K562 (cell line): ENCODE results near the gene TRMT2B. TPM values are rescaled to one million over a fixed set of nuclear protein-coding genes. Genes with fewer than 3 reads are reported as not detected.
A peak's percentile ranks its signal among the peaks of the same experiment; 100 is the strongest.
"Not testable (repeated sequence)": the region's sequence is repeated elsewhere in the genome, so short reads cannot be mapped to it uniquely, and the experiment has no call there.

Experiments
- ATAC-seq: fragments of 200-7000 bp; cut with Tn5 transposase; 3 replicates; pipeline ENCODE4 v1.9.1; 2020; ENCODE audit warnings: moderate library complexity
- BruUV-seq: library from RNA; stranded (reverse); fragments of 400-500 nt; replicated peaks from 2 replicates; lab custom pipeline; 2021; lab: Mats Ljungman, UMichigan
- CTCF ChIA-PET: fragments of 300-600 bp; formaldehyde crosslinking; extraction: SDS; loops from one replicate; lab custom pipeline; 2021; ENCODE audit warnings: low intra/inter-chr PET ratio; lab: Yijun Ruan, JAX
- POLR2A ChIA-PET: fragments of 300-600, 350-650 bp; sonication (Branson Sonifier 250); formaldehyde crosslinking; extraction: SDS; loops from one replicate; lab custom pipeline; 2021; ENCODE audit warnings: antibody characterized with exemption, inconsistent platforms; lab: Yijun Ruan, JAX
- DNase-seq, 4 experiments: peaks; one replicate each; pipeline versions ENCODE4 v3.0.0 to v3.0.0-alpha.2; 2011 to 2018; ENCODE audit warnings: low spot score in 3 of 4, mixed read lengths in 3 of 4; ENCODE audit errors: extremely low read depth in 1 of 4
- FAIRE-seq: peaks from 2 replicates; lab custom pipeline; 2011; peaks lifted over from hg19 to GRCh38; lab: Jason Lieb, UNC
- H2AFZ ChIP-seq: 2 replicates; pipeline ENCODE4 v1.6.0; 2011; ENCODE audit warnings: low read depth, low read length, control low read depth, inconsistent platforms
- H3K27ac ChIP-seq: fragments of 200-600 bp; 3 replicates; pipeline ENCODE4 v1.8.0; 2011; ENCODE audit warnings: low read depth, mild to moderate bottlenecking, control low read depth, inconsistent platforms, low read length, moderate library complexity, mixed read lengths; ENCODE audit errors: extremely low read depth
- H3K27me3 ChIP-seq, 2 experiments: fragments of 300-600 bp in 1 of 2; 2 replicates in 1 of 2; 3 replicates in 1 of 2; pipeline versions ENCODE4 v1.6.0 to v1.8.0; 2011; ENCODE audit warnings: inconsistent platforms in 2 of 2, low read length in 2 of 2, mild to moderate bottlenecking in 1 of 2, mixed read lengths in 1 of 2, moderate library complexity in 1 of 2; ENCODE audit not compliant: control insufficient read depth in 2 of 2, insufficient read depth in 2 of 2
- H3K36me3 ChIP-seq: fragments of 300-600 bp; 3 replicates; pipeline ENCODE4 v1.8.0; 2011; ENCODE audit warnings: mild to moderate bottlenecking, low read length, inconsistent platforms; ENCODE audit not compliant: control insufficient read depth, insufficient read depth
- H3K4me1 ChIP-seq, 2 experiments: fragments of 200-600 bp in 1 of 2; replicated peaks in 1 of 2; 2 replicates in 1 of 2; 3 replicates in 1 of 2; pipeline versions ENCODE4 v1.5.1 to v1.8.0; 2011; ENCODE audit warnings: inconsistent platforms in 2 of 2, low read length in 2 of 2, mild to moderate bottlenecking in 1 of 2, mixed read lengths in 1 of 2, moderate library complexity in 1 of 2; ENCODE audit not compliant: control insufficient read depth in 2 of 2, insufficient read depth in 2 of 2
- H3K4me2 ChIP-seq: 2 replicates; pipeline ENCODE4 v1.6.1; 2011; ENCODE audit warnings: low read length, control low read depth, inconsistent platforms, mixed read lengths; ENCODE audit not compliant: insufficient read depth
- H3K4me3 ChIP-seq: fragments of 200-600 bp; sonication (generic), shearing (Covaris generic); 2 replicates; pipeline ENCODE4 v1.5.1; 2016; ENCODE audit warnings: control low read depth, inconsistent platforms
- H3K79me2 ChIP-seq: fragments of 200-600 bp; 3 replicates; pipeline ENCODE4 v1.8.0; 2011; ENCODE audit warnings: low read length, inconsistent platforms; ENCODE audit not compliant: control insufficient read depth, insufficient read depth
- H3K9ac ChIP-seq, 2 experiments: 2 replicates each; pipeline versions ENCODE4 v1.6.0 to v1.6.1; 2011; ENCODE audit warnings: low read depth in 2 of 2, low read length in 2 of 2, control low read depth in 1 of 2, inconsistent platforms in 1 of 2, mild to moderate bottlenecking in 1 of 2, mixed read lengths in 1 of 2; ENCODE audit not compliant: insufficient read depth in 1 of 2
- H3K9me1 ChIP-seq: one replicate; pipeline ENCODE4 v1.6.0; 2011; ENCODE audit warnings: inconsistent platforms, mild to moderate bottlenecking, low read length, moderate library complexity; ENCODE audit not compliant: control insufficient read depth, insufficient read depth
- H3K9me3 ChIP-seq: replicated peaks from 2 replicates; pipeline ENCODE4 v1.5.1; 2011; ENCODE audit warnings: low read depth, low read length, inconsistent platforms; ENCODE audit not compliant: control insufficient read depth, insufficient read depth
- H4K20me1 ChIP-seq: replicated peaks from 2 replicates; pipeline ENCODE4 v1.6.1; 2011; ENCODE audit warnings: low read length, inconsistent platforms, mixed read lengths; ENCODE audit not compliant: control insufficient read depth, insufficient read depth
- CBX3 ChIP-seq, 2 experiments: IDR thresholded peaks; 1 replicate in 1 of 2; 2 replicates in 1 of 2; pipeline ENCODE4 v1.6.1; 2012; ENCODE audit warnings: inconsistent platforms in 2 of 2, low read length in 2 of 2, borderline replicate concordance in 1 of 2, control low read depth in 1 of 2
- CHD1 ChIP-seq: fragments of 200-600 bp; sonication (generic); IDR thresholded peaks from one replicate; pipeline ENCODE4 v1.6.1; 2012; ENCODE audit warnings: mild to moderate bottlenecking, moderate library complexity, low read length, inconsistent platforms
- NFIC ChIP-seq: fragments of 450-650 bp; IDR thresholded peaks from 2 replicates; pipeline ENCODE4 v1.6.1; 2017; ENCODE audit warnings: mild to moderate bottlenecking, inconsistent platforms
- SMARCC2 ChIP-seq: fragments of 450-650 bp; IDR thresholded peaks from 2 replicates; pipeline ENCODE4 v1.6.1; 2017; ENCODE audit warnings: antibody characterized with exemption, moderate library complexity, mild to moderate bottlenecking, low read depth
- TAF9B ChIP-seq: fragments of 450-650 bp; IDR thresholded peaks from 2 replicates; pipeline ENCODE4 v1.6.1; 2018; ENCODE audit warnings: mild to moderate bottlenecking; ENCODE audit not compliant: partially characterized antibody
- XRCC3 ChIP-seq: fragments of 450-650 bp; IDR thresholded peaks from 2 replicates; pipeline ENCODE4 v1.6.1; 2017; ENCODE audit warnings: mild to moderate bottlenecking, moderate library complexity
- ZNF445 ChIP-seq: fragments of 250-450 bp; sonication (Bioruptor Pico); IDR thresholded peaks from 2 replicates; pipeline ENCODE4 v1.4.0; 2020; ENCODE audit warnings: low read depth, mild to moderate bottlenecking, moderate library complexity
- WGBS: fragments of 100-300 bp; shearing (Covaris generic); methylation state at CpG from one replicate; pipeline ENCODE4 v1.1.6; 2016; ENCODE audit warnings: low coverage, mixed read lengths; ENCODE audit not compliant: insufficient coverage; ENCODE audit errors: missing lambda C conversion rate; 5-methylcytosine and 5-hydroxymethylcytosine counted together
- in situ Hi-C: fragments of 300-500 bp; cut with MboI; formaldehyde crosslinking; loops from 4 replicates; pipeline ENCODE4 v1.15.0; 2018; ENCODE audit warnings: inconsistent platforms, mixed read lengths
- intact Hi-C: fragments of 100-400 bp; cut with micrococcal nuclease; formaldehyde crosslinking; loops from 2 replicates; pipeline ENCODE4 v1.14.2; 2022
- polyA plus RNA-seq, 8 experiments: library from polyadenylated mRNA; depleted of rRNA in 4 of 8; stranded (reverse) in 5 of 8; unstranded in 3 of 8; fragments of >200 nt; fragmentation: Nextera tagmentation in 2 of 8; fragmentation: Illumina TruSeq in 1 of 8; extraction: Ambion mirVana in 2 of 8; extraction: Trizol in 1 of 8; gene quantifications; 2 replicates each; pipeline versions ENCODE4 v1.2.1 to v1.2.3, GENCODE V29; 2011 to 2014; ENCODE audit warnings: inconsistent platforms in 1 of 8, missing spikeins in 1 of 8
- total RNA-seq, 7 experiments: library from RNA; depleted of rRNA in 6 of 7; stranded (reverse); fragments of >200 nt in 6 of 7; fragmentation: Illumina TruSeq in 2 of 7; extraction: Trizol in 2 of 7; gene quantifications; 2 replicates each; pipeline versions ENCODE4 v1.2.1 to v1.2.3, GENCODE V29; 2011 to 2021; ENCODE audit warnings: low replicate concordance in 1 of 7

Gene TRMT2B
- total and polyA plus RNA-seq, 9 of the 15 experiments (the other 6 are each of a cell fraction or from before 2014, with no cell fraction given) = 3.9 to 23.4 (median 18.1) TPM

GRCh38 chrX:100984818-100985217, 67.1 kb downstream of the TRMT2B start:
- FAIRE-seq (no peak), DNase-seq (no peak), ATAC-seq (no peak)
- H3K9me3 ChIP-seq = no peaks in the 10 kb centered on the region
- H2AFZ ChIP-seq = no peak overlapping the region
- no peak overlapping the region for H3K9ac ChIP-seq
- H3K36me3 ChIP-seq = no peaks in the 10 kb centered on the region
- POLR2A ChIA-PET = no interaction called here
- H3K27ac ChIP-seq = no peak overlapping the region
- BruUV-seq = no TSS peak
- intact Hi-C loops = no loop called here
- H3K9me1 ChIP-seq = no peaks in the 10 kb centered on the region
- H3K4me3 ChIP-seq = no peak overlapping the region
- CTCF ChIA-PET = no interaction called here
- no peaks in the 10 kb centered on the region; the same call in 1 of the 2 replicates for H4K20me1 ChIP-seq
- no peaks in the 10 kb centered on the region for H3K79me2 ChIP-seq
- no peak overlapping the region for H3K4me2 ChIP-seq
- H3K27me3 ChIP-seq = no peaks in the 10 kb centered on the region
- no peak for TF ChIP-seq CHD1
- no peak for TF ChIP-seq TAF9B
- TF ChIP-seq XRCC3 = no peak
- TF ChIP-seq SMARCC2 = no peak
- TF ChIP-seq ZNF445 = no peak
- no peak for TF ChIP-seq CBX3 (IDR thresholded peaks at IDR 0.05; ENCODE audit: borderline replicate concordance in 1 of 2, low read length in 2 of 2)
- no peaks in the 10 kb centered on the region for H3K4me1 ChIP-seq
- in situ Hi-C loops = no loop called here

GRCh38 chrX:100981498-100981845, 70.4 kb downstream of the TRMT2B start:
- FAIRE-seq, H2AFZ ChIP-seq, H3K27me3 ChIP-seq, BruUV-seq, H3K4me1 ChIP-seq, H3K9me3 ChIP-seq, H3K9ac ChIP-seq, H3K79me2 ChIP-seq, DNase-seq, H3K4me2 ChIP-seq, H3K27ac ChIP-seq, H3K9me1 ChIP-seq, ATAC-seq, H3K36me3 ChIP-seq, H4K20me1 ChIP-seq, in situ Hi-C loops, H3K4me3 ChIP-seq, intact Hi-C loops, POLR2A ChIA-PET, CTCF ChIA-PET: not testable (repeated sequence)
- peak; percentile 36 for TF ChIP-seq NFIC
- WGBS = 83% methylated on average over 1 of the region's 1 CpG
